Activated naive CD4-positive, alpha-beta T cell treated with anti-CD3 and anti-CD28 coated beads, Interleukin-2, amount 10 ng/mL, durations not matched to agents 7 days and 5 days (primary cell): Measurements from ENCODE around the gene TRERF1.
A peak's percentile ranks its signal among the peaks of the same experiment; 100 is the strongest.

ENCODE experiments used
- CTCF ChIA-PET: fragments of 350-600 bp; sonication (Branson Sonifier 250); formaldehyde crosslinking; loops from one replicate; lab custom pipeline; 2021; ENCODE audit warnings: antibody characterized with exemption; lab: Charles Lee
- DNase-seq: peaks from one replicate; pipeline ENCODE4 v3.0.0-alpha.2; 2020
- H3K27ac Mint-ChIP-seq: one replicate; pipeline ENCODE4 v1.8.0; 2021; ENCODE audit warnings: mild to moderate bottlenecking, moderate library complexity, mixed read lengths
- H3K27me3 Mint-ChIP-seq: one replicate; pipeline ENCODE4 v1.8.0; 2021; ENCODE audit warnings: mild to moderate bottlenecking, mixed read lengths
- H3K36me3 Mint-ChIP-seq: one replicate; pipeline ENCODE4 v1.8.0; 2021; ENCODE audit warnings: mixed read lengths
- H3K4me1 Mint-ChIP-seq: one replicate; pipeline ENCODE4 v1.8.0; 2021; ENCODE audit warnings: mixed read lengths
- H3K4me3 Mint-ChIP-seq: one replicate; pipeline ENCODE4 v1.8.0; 2021; ENCODE audit warnings: mild to moderate bottlenecking, moderate library complexity, mixed read lengths
- H3K9me3 Mint-ChIP-seq: one replicate; pipeline ENCODE4 v1.8.0; 2021; ENCODE audit warnings: mixed read lengths

The TRERF1 gene

GRCh38 chr6:42313941-42314570, 137.7 kb downstream of the TRERF1 start:
- H3K27ac Mint-ChIP-seq, result peak overlapping the region; percentile 15
- H3K4me3 Mint-ChIP-seq, result no peak overlapping the region
- H3K36me3 Mint-ChIP-seq, result no peaks in the 10 kb centered on the region
- peaks cover 7% of the 10 kb centered on the region for H3K4me1 Mint-ChIP-seq
- no peaks in the 10 kb centered on the region for H3K27me3 Mint-ChIP-seq
- CTCF ChIA-PET, result interaction anchor here (1.2 to 1.9 kb wide), 2 partner anchors 9 to 11 kb away, joined by 4 read pairs; no protein-coding TSS in a partner anchor
- H3K9me3 Mint-ChIP-seq, result no peaks in the 10 kb centered on the region
- no peak for DNase-seq

- Mint-ChIP-seq H3K4me3 (no peak overlapping the region), H3K36me3 (no peaks in the 10 kb centered on the region), H3K27me3 (no peaks in the 10 kb centered on the region), H3K4me1 (peaks cover 5% of the 10 kb centered on the region), H3K9me3 (no peaks in the 10 kb centered on the region), H3K27ac (no peak overlapping the region)
- CTCF ChIA-PET, result interaction anchor here (1.2 to 1.9 kb wide), 2 partner anchors 8 to 10 kb away, joined by 4 read pairs; no protein-coding TSS in a partner anchor
- DNase-seq, result no peak
Observed at GRCh38 chr6:42313038-42313437, 138.7 kb downstream of the TRERF1 start.

- Mint-ChIP-seq H3K36me3 (no peaks in the 10 kb centered on the region), H3K27ac (no peak overlapping the region), H3K27me3 (no peaks in the 10 kb centered on the region), H3K4me1 (no peaks in the 10 kb centered on the region), H3K9me3 (no peaks in the 10 kb centered on the region), H3K4me3 (no peak overlapping the region)
- CTCF ChIA-PET, result interaction anchor here (1.9 kb wide), 1 partner anchor 240 kb away, joined by 9 read pairs; no protein-coding TSS in a partner anchor
- DNase-seq, result no peak
Observed at GRCh38 chr6:42307141-42307470, 144.6 kb downstream of the TRERF1 start.

GRCh38 chr6:42306439-42307140, 145.1 kb downstream of the TRERF1 start:
- no peak overlapping the region for H3K27ac Mint-ChIP-seq
- no peaks in the 10 kb centered on the region for H3K4me1 Mint-ChIP-seq
- CTCF ChIA-PET, result interaction anchor here (1.9 kb wide), 1 partner anchor 241 kb away, joined by 9 read pairs; no protein-coding TSS in a partner anchor

GRCh38 chr6:42304053-42304712, 147.5 kb downstream of the TRERF1 start:
- DNase-seq, result no peak
- H3K36me3 Mint-ChIP-seq, result peaks cover 7% of the 10 kb centered on the region
- no peaks in the 10 kb centered on the region for H3K4me1 Mint-ChIP-seq
- H3K27me3 Mint-ChIP-seq, result no peaks in the 10 kb centered on the region
- CTCF ChIA-PET, result interaction anchor here (0.9 to 1.3 kb wide), 2 partner anchors 9 to 101 kb away, joined by 3 to 4 read pairs; no protein-coding TSS in a partner anchor
- no peak overlapping the region for H3K4me3 Mint-ChIP-seq
- no peaks in the 10 kb centered on the region for H3K9me3 Mint-ChIP-seq
- no peak overlapping the region for H3K27ac Mint-ChIP-seq

More at GRCh38 chr6:42306439-42307140, 145.1 kb downstream of the TRERF1 start:
- H3K27me3 Mint-ChIP-seq, result no peaks in the 10 kb centered on the region
- no peak for DNase-seq
- H3K36me3 Mint-ChIP-seq, result no peaks in the 10 kb centered on the region
- H3K4me3 Mint-ChIP-seq, result no peak overlapping the region
- no peaks in the 10 kb centered on the region for H3K9me3 Mint-ChIP-seq

- CTCF ChIA-PET, result interaction anchor here (1.8 kb wide), 1 partner anchor 11 kb away, joined by 4 read pairs; no protein-coding TSS in a partner anchor
- Mint-ChIP-seq H3K36me3 (peaks cover 9% of the 10 kb centered on the region), H3K27ac (no peak overlapping the region)
Observed at GRCh38 chr6:42302411-42302810, 149.3 kb downstream of the TRERF1 start.

GRCh38 chr6:42301986-42302385, 149.7 kb downstream of the TRERF1 start:
- Mint-ChIP-seq H3K27me3 (no peaks in the 10 kb centered on the region), H3K36me3 (peaks cover 13% of the 10 kb centered on the region), H3K4me3 (no peak overlapping the region), H3K4me1 (no peaks in the 10 kb centered on the region), H3K9me3 (no peaks in the 10 kb centered on the region), H3K27ac (no peak overlapping the region)
- CTCF ChIA-PET, result interaction anchor here (1.8 kb wide), 1 partner anchor 11 kb away, joined by 4 read pairs; no protein-coding TSS in a partner anchor
- DNase-seq, result no peak

More at GRCh38 chr6:42302411-42302810, 149.3 kb downstream of the TRERF1 start:
- Mint-ChIP-seq H3K27me3 (no peaks in the 10 kb centered on the region), H3K4me1 (no peaks in the 10 kb centered on the region), H3K9me3 (no peaks in the 10 kb centered on the region), H3K4me3 (no peak overlapping the region)
- no peak for DNase-seq

GRCh38 chr6:42300701-42301100, 151.0 kb downstream of the TRERF1 start:
- H3K27me3 Mint-ChIP-seq, result no peaks in the 10 kb centered on the region
- H3K9me3 Mint-ChIP-seq, result no peaks in the 10 kb centered on the region
- peaks cover 19% of the 10 kb centered on the region for H3K36me3 Mint-ChIP-seq
- no peak overlapping the region for H3K4me3 Mint-ChIP-seq
- no peak overlapping the region for H3K27ac Mint-ChIP-seq
- H3K4me1 Mint-ChIP-seq, result peaks cover under 1% of the 10 kb centered on the region
- DNase-seq, result no peak
- CTCF ChIA-PET, result interaction anchor here (0.6 to 0.8 kb wide), 2 partner anchors 247 to 518 kb away, joined by 4 read pairs; no protein-coding TSS in a partner anchor

- Mint-ChIP-seq H3K27me3 (no peaks in the 10 kb centered on the region), H3K4me1 (peaks cover 6% of the 10 kb centered on the region), H3K36me3 (peaks cover 21% of the 10 kb centered on the region), H3K9me3 (no peaks in the 10 kb centered on the region), H3K27ac (no peak overlapping the region), H3K4me3 (no peak overlapping the region)
- CTCF ChIA-PET, result interaction anchor here (0.6 kb wide), 1 partner anchor 519 kb away, joined by 4 read pairs; no protein-coding TSS in a partner anchor
- DNase-seq, result no peak
Observed at GRCh38 chr6:42300185-42300584, 151.5 kb downstream of the TRERF1 start.

- Mint-ChIP-seq H3K27me3 (no peaks in the 10 kb centered on the region), H3K27ac (no peak overlapping the region), H3K4me1 (peaks cover 29% of the 10 kb centered on the region), H3K4me3 (no peak overlapping the region), H3K36me3 (peaks cover 30% of the 10 kb centered on the region), H3K9me3 (peaks cover 4% of the 10 kb centered on the region)
- CTCF ChIA-PET, result no interaction called here
- DNase-seq, result no peak
Observed at GRCh38 chr6:42297661-42298060, 154.1 kb downstream of the TRERF1 start.

- CTCF ChIA-PET, result no interaction called here
- peaks cover 30% of the 10 kb centered on the region for H3K36me3 Mint-ChIP-seq
- H3K27me3 Mint-ChIP-seq, result no peaks in the 10 kb centered on the region
- H3K4me3 Mint-ChIP-seq, result no peak overlapping the region
- peaks cover 38% of the 10 kb centered on the region for H3K4me1 Mint-ChIP-seq
- DNase-seq, result no peak
- no peak overlapping the region for H3K27ac Mint-ChIP-seq
- H3K9me3 Mint-ChIP-seq, result peaks cover 4% of the 10 kb centered on the region
Observed at GRCh38 chr6:42296614-42297013, 155.1 kb downstream of the TRERF1 start.

GRCh38 chr6:42295677-42296076, 156.0 kb downstream of the TRERF1 start:
- Mint-ChIP-seq H3K27me3 (no peaks in the 10 kb centered on the region), H3K36me3 (peaks cover 30% of the 10 kb centered on the region), H3K27ac (no peak overlapping the region), H3K4me1 (peaks cover 38% of the 10 kb centered on the region), H3K9me3 (peaks cover 4% of the 10 kb centered on the region), H3K4me3 (no peak overlapping the region)
- no peak for DNase-seq
- CTCF ChIA-PET, result interaction anchor here (0.6 kb wide), 1 partner anchor 34 kb away, joined by 4 read pairs; no protein-coding TSS in a partner anchor

- H3K4me1 Mint-ChIP-seq, result peaks cover 38% of the 10 kb centered on the region
Observed at GRCh38 chr6:42295181-42295580, 156.5 kb downstream of the TRERF1 start.

GRCh38 chr6:42294759-42295158, 157.0 kb downstream of the TRERF1 start:
- Mint-ChIP-seq H3K4me1 (peaks cover 38% of the 10 kb centered on the region), H3K9me3 (peaks cover 4% of the 10 kb centered on the region), H3K36me3 (peaks cover 29% of the 10 kb centered on the region), H3K27ac (no peak overlapping the region), H3K4me3 (no peak overlapping the region), H3K27me3 (no peaks in the 10 kb centered on the region)
- DNase-seq, result no peak
- CTCF ChIA-PET, result no interaction called here

More at GRCh38 chr6:42295181-42295580, 156.5 kb downstream of the TRERF1 start:
- no peaks in the 10 kb centered on the region for H3K27me3 Mint-ChIP-seq
- peaks cover 4% of the 10 kb centered on the region for H3K9me3 Mint-ChIP-seq
- CTCF ChIA-PET, result interaction anchor here (0.6 kb wide), 1 partner anchor 35 kb away, joined by 4 read pairs; no protein-coding TSS in a partner anchor
- DNase-seq, result no peak
- H3K36me3 Mint-ChIP-seq, result peaks cover 30% of the 10 kb centered on the region
- no peak overlapping the region for H3K27ac Mint-ChIP-seq
- H3K4me3 Mint-ChIP-seq, result no peak overlapping the region
